Measurements from ENCODE around the gene MSTO1.
A peak's percentile ranks its signal among the peaks of the same experiment; 100 is the strongest.
"Not testable (repeated sequence)": the region's sequence is repeated elsewhere in the genome, so short reads cannot be mapped to it uniquely, and the experiment has no call there.

Gene MSTO1

GRCh38 chr1:155609515-155610256, at the start of gene MSTO1:
Gene MSTO1 (plus strand): TSS chr1:155610218. CDS start chr1:155610249, 31 bp downstream.
- H3K4me1 Mint-ChIP-seq: peaks cover 4% of the 10 kb centered on the region
- peaks cover 12% of the 10 kb centered on the region for H3K36me3 Mint-ChIP-seq (ENCODE audit: low read depth)
- H3K27ac Mint-ChIP-seq: peak within 1 kb of the TSS; percentile 81
- no peak for TF ChIP-seq CTCF (IDR thresholded peaks at IDR 0.05)
- H3K27me3 Mint-ChIP-seq (ENCODE audit: low read depth, poor library complexity): peaks cover 5% of the 10 kb centered on the region
- DNase-seq: peak; percentile 93
- H3K9me3 Mint-ChIP-seq: no peaks in the 10 kb centered on the region
- H3K4me3 Mint-ChIP-seq: peak within 1 kb of the TSS; percentile 89

- peaks cover 19% of the 10 kb centered on the region for H3K4me1 Mint-ChIP-seq
- H3K4me3 Mint-ChIP-seq: peak overlapping the region; percentile 98
- not testable (repeated sequence) for H3K9me3 Mint-ChIP-seq; H3K27me3 Mint-ChIP-seq (ENCODE audit: low read depth, poor library complexity)
- H3K27ac Mint-ChIP-seq: peak overlapping the region; percentile 98
- peaks cover 19% of the 10 kb centered on the region for H3K36me3 Mint-ChIP-seq (ENCODE audit: low read depth)
- peak; percentile 81 for DNase-seq
Observed at GRCh38 chr1:155561779-155562580, 48.0 kb upstream of the MSTO1 start.

GRCh38 chr1:155562581-155563376, 47.2 kb upstream of the MSTO1 start, which contains the start of gene ASH1L:
Gene ASH1L (minus strand): TSS chr1:155562803. CDS start chr1:155521519, 41,284 bp downstream.
- H3K4me1 Mint-ChIP-seq: peaks cover 19% of the 10 kb centered on the region
- peak; percentile 92 for DNase-seq
- H3K9me3 Mint-ChIP-seq: no peaks in the 10 kb centered on the region
- no peak for TF ChIP-seq CTCF (IDR thresholded peaks at IDR 0.05)
- H3K27ac Mint-ChIP-seq: peak within 1 kb of the TSS; percentile 100
- peak within 1 kb of the TSS; percentile 98 for H3K4me3 Mint-ChIP-seq
- H3K36me3 Mint-ChIP-seq (ENCODE audit: low read depth): peaks cover 16% of the 10 kb centered on the region
- no peaks in the 10 kb centered on the region for H3K27me3 Mint-ChIP-seq (ENCODE audit: low read depth, poor library complexity)

GRCh38 chr1:155563377-155564022, 46.5 kb upstream of the MSTO1 start:
- Mint-ChIP-seq H3K27ac (peak overlapping the region; percentile 100), H3K4me1 (peaks cover 19% of the 10 kb centered on the region), H3K36me3 (ENCODE audit: low read depth) (peaks cover 19% of the 10 kb centered on the region), H3K4me3 (peak overlapping the region; percentile 98)
- not testable (repeated sequence) for H3K9me3 Mint-ChIP-seq; H3K27me3 Mint-ChIP-seq (ENCODE audit: low read depth, poor library complexity); DNase-seq

- DNase-seq: no peak
- H3K36me3 Mint-ChIP-seq (ENCODE audit: low read depth): peaks cover 47% of the 10 kb centered on the region
- H3K27me3 Mint-ChIP-seq (ENCODE audit: low read depth, poor library complexity): peaks cover 4% of the 10 kb centered on the region
- no peaks in the 10 kb centered on the region for H3K9me3 Mint-ChIP-seq
- TF ChIP-seq CTCF (IDR thresholded peaks at IDR 0.05): no peak
- no peaks in the 10 kb centered on the region for H3K4me1 Mint-ChIP-seq
- H3K27ac Mint-ChIP-seq: peak overlapping the region; percentile 3
- H3K4me3 Mint-ChIP-seq: no peak overlapping the region
Observed at GRCh38 chr1:155569988-155570592, 39.9 kb upstream of the MSTO1 start.

GRCh38 chr1:155570593-155570990, 39.4 kb upstream of the MSTO1 start:
- TF ChIP-seq CTCF (IDR thresholded peaks at IDR 0.05): no peak
- Mint-ChIP-seq H3K36me3 (ENCODE audit: low read depth) (peaks cover 44% of the 10 kb centered on the region), H3K27ac (peak overlapping the region; percentile 3), H3K4me1 (no peaks in the 10 kb centered on the region), H3K27me3 (ENCODE audit: low read depth, poor library complexity) (peaks cover 4% of the 10 kb centered on the region), H3K9me3 (no peaks in the 10 kb centered on the region), H3K4me3 (no peak overlapping the region)
- DNase-seq: no peak
